Right cardiac atrium (tissue), 5 donors: ENCODE data around the gene EIF3J. TPM values are rescaled to one million over a fixed set of nuclear protein-coding genes. Genes with fewer than 3 reads are reported as not detected.
A peak's percentile ranks its signal among the peaks of the same experiment; 100 is the strongest.

Experiments used
- ATAC-seq, 2 donors: fragments of 200-7000 bp; cut with Tn5 transposase; one replicate each; pipeline versions ENCODE4 v1.8.0 to v1.9.1; 2020; ENCODE audit warnings: moderate library complexity in 2 of 2, mild to moderate bottlenecking in 1 of 2
- DNase-seq, 3 donors: peaks; one replicate each; pipeline ENCODE4 v3.0.0-alpha.2; 2020
- H3K27ac ChIP-seq: one replicate; pipeline ENCODE4 v1.5.1; 2013; ENCODE audit warnings: mild to moderate bottlenecking, low read length, control low read depth, moderate library complexity
- H3K27me3 ChIP-seq: one replicate; pipeline ENCODE4 v1.6.1; 2013; ENCODE audit not compliant: control insufficient read depth, insufficient read depth
- H3K4me1 ChIP-seq: one replicate; pipeline ENCODE4 v1.6.1; 2013; ENCODE audit warnings: low read length; ENCODE audit not compliant: control insufficient read depth, insufficient read depth
- H3K4me3 ChIP-seq: one replicate; pipeline ENCODE4 v1.5.1; 2013; ENCODE audit warnings: low read length, control low read depth
- H3K9me3 ChIP-seq: one replicate; pipeline ENCODE4 v1.6.1; 2013; ENCODE audit warnings: low read length; ENCODE audit not compliant: control insufficient read depth
- WGBS: extraction: QIAGEN DNeasy Blood & Tissue Kit; methylation state at CpG from one replicate; pipeline ENCODE4 v1.1.7; 2013; 5-methylcytosine and 5-hydroxymethylcytosine counted together
- intact Hi-C, 4 donors: fragments of 100-400 bp; cut with DNase I; formaldehyde crosslinking; loops; one replicate each; pipeline versions ENCODE4 v1.11.0 to v1.14.0; 2022 to 2023
- long read RNA-seq, 4 donors: library from polyadenylated mRNA; unstranded; transcript quantifications; one replicate each; pipeline ENCODE4 v2.0.0, GENCODE V29; 2020 to 2021
- polyA plus RNA-seq: library from polyadenylated mRNA; stranded (reverse); fragments of 200-250 nt; gene quantifications from one replicate; pipeline ENCODE4 v1.2.3, GENCODE V29; 2013
- total RNA-seq, 4 donors: library from RNA; stranded (reverse); fragmentation: NEBNext Ultra II Directional; extraction: Animal tissue kit (Norgen Biotek cat#: 25700); gene quantifications; one replicate each; pipeline ENCODE4 v1.2.1, GENCODE V29; 2021
- donor health status: healthy with polysubstance abuse.
- donor health status: DM: no; HTN: yes; CAD: no.
- donor health status: DM: no; HTN: no; CAD: no.
- donor health status: DM: no; HTN: yes; CAD: no; lungs with severe emphysema.
- donor health status: DM: yes; HTN: yes; CAD: no.

Gene EIF3J
- total RNA-seq: 10 to 100 TPM; 52.9 to 73.5 (median 65.7) TPM
- 40.8 TPM for polyA plus RNA-seq
- long read RNA-seq, donor 1, transcript EIF3J-201 (8 exons, 2,569 nt): major isoform, 38 of 64 reads
- long read RNA-seq, donor 1, partial matches to known transcripts: 16 of 64 reads
- long read RNA-seq, donor 1, other reads (novel, unspliced or antisense): 5 of 64 reads
- long read RNA-seq, donor 2, transcript EIF3J-201 (8 exons, 2,569 nt): major isoform, 25 of 33 reads
- long read RNA-seq, donor 2, partial matches to known transcripts: 7 of 33 reads
- long read RNA-seq, donor 2, other reads (novel, unspliced or antisense): 1 of 33 reads
- long read RNA-seq, donor 3, transcript EIF3J-201 (8 exons, 2,569 nt): major isoform, 40 of 91 reads
- long read RNA-seq, donor 3, partial matches to known transcripts: 42 of 91 reads
- long read RNA-seq, donor 3, other reads (novel, unspliced or antisense): 7 of 91 reads
- long read RNA-seq, donor 4, transcript EIF3J-201 (8 exons, 2,569 nt): major isoform, 33 of 39 reads
- long read RNA-seq, donor 4, partial matches to known transcripts: 4 of 39 reads
- long read RNA-seq, donor 4, other reads (novel, unspliced or antisense): 1 of 39 reads

- WGBS: under 1% methylated on average over 97 of the region's 97 CpGs
- peak; percentile 96 to 98 (median 98) for DNase-seq
- H3K4me3 ChIP-seq: peak within 1 kb of the TSS; percentile 62
- peak; percentile 96 to 97 for ATAC-seq
- intact Hi-C loops: no loop called here
- H3K9me3 ChIP-seq: no peaks in the 10 kb centered on the region
- H3K27me3 ChIP-seq: no peaks in the 10 kb centered on the region
- H3K4me1 ChIP-seq: no peaks in the 10 kb centered on the region
- peak within 1 kb of the TSS; percentile 95 for H3K27ac ChIP-seq
Measured at GRCh38 chr15:44536962-44537734, at the start of gene EIF3J. Gene EIF3J (plus strand): TSS chr15:44537147. CDS start chr15:44537195, 48 bp downstream.

- no peaks in the 10 kb centered on the region for H3K27me3 ChIP-seq
- H3K27ac ChIP-seq: no peak overlapping the region
- WGBS: 89% methylated on average over 1 of the region's 1 CpG
- ATAC-seq: peak in 1 of 2 donors; percentile 44
- H3K4me3 ChIP-seq: no peak overlapping the region
- intact Hi-C loops: no loop called here
- no peaks in the 10 kb centered on the region for H3K4me1 ChIP-seq
- no peaks in the 10 kb centered on the region for H3K9me3 ChIP-seq
- no peak for DNase-seq
Measured at GRCh38 chr15:44489464-44489863, 47.5 kb upstream of the EIF3J start.

- no peak overlapping the region for H3K4me3 ChIP-seq
- intact Hi-C loops: no loop called here
- no peak overlapping the region for H3K27ac ChIP-seq
- DNase-seq (no peak), ATAC-seq (no peak)
- H3K4me1 ChIP-seq: no peaks in the 10 kb centered on the region
- no peaks in the 10 kb centered on the region for H3K27me3 ChIP-seq
- H3K9me3 ChIP-seq: no peaks in the 10 kb centered on the region
- WGBS: 82% methylated on average over 3 of the region's 3 CpGs
Measured at GRCh38 chr15:44490622-44491021, 46.3 kb upstream of the EIF3J start.

GRCh38 chr15:44492040-44492439 lies 44.9 kb upstream of the EIF3J start:
- intact Hi-C loops: no loop called here
- 93% methylated on average over 7 of the region's 7 CpGs for WGBS

GRCh38 chr15:44492672-44493071 lies 44.3 kb upstream of the EIF3J start:
- DNase-seq: no peak
- Histone ChIP-seq H3K4me1 (no peaks in the 10 kb centered on the region), H3K9me3 (no peaks in the 10 kb centered on the region), H3K27ac (no peak overlapping the region), H3K27me3 (no peaks in the 10 kb centered on the region), H3K4me3 (no peak overlapping the region)
- intact Hi-C loops: no loop called here
- ATAC-seq: no peak
- WGBS: 86% methylated on average over 3 of the region's 3 CpGs

More at GRCh38 chr15:44492040-44492439, 44.9 kb upstream of the EIF3J start:
- H3K4me3 ChIP-seq: no peak overlapping the region
- H3K4me1 ChIP-seq: no peaks in the 10 kb centered on the region
- H3K9me3 ChIP-seq: no peaks in the 10 kb centered on the region
- no peak overlapping the region for H3K27ac ChIP-seq
- ATAC-seq: no peak
- no peak for DNase-seq
- no peaks in the 10 kb centered on the region for H3K27me3 ChIP-seq

- DNase-seq (no peak), ATAC-seq (no peak)
- intact Hi-C loops: no loop called here
- H3K27me3 ChIP-seq: no peaks in the 10 kb centered on the region
- H3K4me1 ChIP-seq: no peaks in the 10 kb centered on the region
- H3K9me3 ChIP-seq: no peaks in the 10 kb centered on the region
- WGBS: 97% methylated on average over 8 of the region's 8 CpGs
- no peak overlapping the region for H3K27ac ChIP-seq
- no peak overlapping the region for H3K4me3 ChIP-seq
Measured at GRCh38 chr15:44495562-44495961, 41.4 kb upstream of the EIF3J start.

- intact Hi-C loops: no loop called here
- 81% methylated on average over 3 of the region's 3 CpGs for WGBS
Measured at GRCh38 chr15:44500555-44500954, 36.4 kb upstream of the EIF3J start.

GRCh38 chr15:44501768-44502366 lies 35.1 kb upstream of the EIF3J start:
- H3K27me3 ChIP-seq: no peaks in the 10 kb centered on the region

More at GRCh38 chr15:44500555-44500954, 36.4 kb upstream of the EIF3J start:
- no peaks in the 10 kb centered on the region for H3K27me3 ChIP-seq
- no peak for ATAC-seq
- DNase-seq: no peak
- no peak overlapping the region for H3K4me3 ChIP-seq
- no peaks in the 10 kb centered on the region for H3K9me3 ChIP-seq
- no peak overlapping the region for H3K27ac ChIP-seq
- peaks cover 1% of the 10 kb centered on the region for H3K4me1 ChIP-seq

GRCh38 chr15:44516436-44516835 lies 20.5 kb upstream of the EIF3J start:
- Histone ChIP-seq H3K9me3 (no peaks in the 10 kb centered on the region), H3K27ac (no peak overlapping the region), H3K4me1 (no peaks in the 10 kb centered on the region), H3K27me3 (no peaks in the 10 kb centered on the region), H3K4me3 (no peak overlapping the region)
- DNase-seq (no peak), ATAC-seq (no peak)
- intact Hi-C loops: no loop called here

More at GRCh38 chr15:44501768-44502366, 35.1 kb upstream of the EIF3J start:
- DNase-seq: no peak
- Histone ChIP-seq H3K27ac (no peak overlapping the region), H3K4me1 (peaks cover 1% of the 10 kb centered on the region), H3K4me3 (no peak overlapping the region), H3K9me3 (no peaks in the 10 kb centered on the region)
- 82% methylated on average over 3 of the region's 3 CpGs for WGBS
- intact Hi-C loops: no loop called here
- peak in 1 of 2 donors; percentile 49 for ATAC-seq

GRCh38 chr15:44519537-44519936 lies 17.4 kb upstream of the EIF3J start:
- DNase-seq (no peak), ATAC-seq (no peak)
- Histone ChIP-seq H3K27me3 (no peaks in the 10 kb centered on the region), H3K9me3 (no peaks in the 10 kb centered on the region), H3K4me1 (no peaks in the 10 kb centered on the region), H3K4me3 (no peak overlapping the region), H3K27ac (no peak overlapping the region)
- intact Hi-C loops: no loop called here
- 86% methylated on average over 6 of the region's 6 CpGs for WGBS
